ENCODE data around the gene PTPN4. TPM values are rescaled to one million over a fixed set of nuclear protein-coding genes. Genes with fewer than 3 reads are reported as not detected.

The PTPN4 gene
- total RNA-seq, 1 experiment from 2014 or later = 80.5 TPM

GRCh38 chr2:119941981-119942513, 182.3 kb downstream of the PTPN4 start:
- Mint-ChIP-seq H3K36me3 (ENCODE audit: insufficient read depth in 1 of 3, low read depth in 3 of 3) (peaks cover 8 to 32% (median 27%) of the 10 kb centered on the region in 3 experiments; a peak in 6 of 7 replicates), H3K9me3 (no peaks in the 10 kb centered on the region), H3K27ac (no peak overlapping the region), H3K4me1 (no peaks in the 10 kb centered on the region), H3K4me3 (no peak overlapping the region), H3K27me3 (ENCODE audit: low read depth) (no peaks in the 10 kb centered on the region)
- Histone ChIP-seq H3K18ac (ENCODE audit: insufficient read length, low read depth, low read length) (no peak overlapping the region), H3K27ac (ENCODE audit: insufficient read length, low read depth, low read length) (no peak overlapping the region), H2BK20ac (ENCODE audit: low read depth, low read length, poor library complexity, severe bottlenecking) (no peak overlapping the region), H4K5ac (ENCODE audit: insufficient read length, low read depth, low read length) (no peak overlapping the region), H4K20me1 (ENCODE audit: control insufficient read depth, insufficient read depth, insufficient read length) (no peaks in the 10 kb centered on the region), H4K8ac (replicated peaks; ENCODE audit: insufficient read length, low read depth, low read length) (no peak overlapping the region), H2AFZ (ENCODE audit: low read length) (no peak overlapping the region), H3K79me1 (ENCODE audit: insufficient read depth, low read depth, low read length, poor library complexity, severe bottlenecking) (no peaks in the 10 kb centered on the region), H3T11ph (ENCODE audit: low read length) (no peak overlapping the region), H2BK12ac (ENCODE audit: insufficient read length, low read depth, low read length) (no peak overlapping the region), H3K4ac (ENCODE audit: low read depth, low read length) (no peak overlapping the region), H2BK15ac (ENCODE audit: low read depth, low read length) (no peak overlapping the region), H3K23ac (ENCODE audit: insufficient read length, low read depth, low read length) (no peak overlapping the region), H3K14ac (ENCODE audit: insufficient read depth, low read length) (no peak overlapping the region), H3K9me3 (ENCODE audit: control insufficient read depth, low read depth, low read length) (no peaks in the 10 kb centered on the region), H3K4me2 (ENCODE audit: insufficient read depth, insufficient read length, low read length) (no peak overlapping the region), H2AK5ac (ENCODE audit: insufficient read length, low read length) (no peak overlapping the region), H3K9ac (ENCODE audit: extremely low read depth, insufficient read length, low read length) (no peak overlapping the region), H3K79me2 (ENCODE audit: insufficient read depth, low read length) (no peaks in the 10 kb centered on the region), H3K4me1 (ENCODE audit: insufficient read depth, low read length) (no peaks in the 10 kb centered on the region), H2BK120ac (ENCODE audit: low read depth, low read length, poor library complexity, severe bottlenecking) (no peak overlapping the region), H4K91ac (ENCODE audit: insufficient read length, low read depth, low read length) (no peak overlapping the region), H3K27me3 (ENCODE audit: insufficient read depth, low read length) (no peaks in the 10 kb centered on the region), H3K23me2 (ENCODE audit: insufficient read length, low read depth, low read length, poor library complexity, severe bottlenecking) (no peaks in the 10 kb centered on the region), H3K56ac (ENCODE audit: insufficient read length, low read depth, low read length) (no peak overlapping the region), H2BK5ac (ENCODE audit: insufficient read length, low read length) (no peak overlapping the region)
- no peak for TF ChIP-seq CTCF (conservative IDR thresholded peaks at IDR 0.05)
- DNase-seq = no peak
- WGBS (ENCODE audit: extremely low coverage, insufficient read length, low lambda C conversion rate) = no CpG with 5 or more reads among the region's 3 CpGs
